Measurements from ENCODE around the gene FAM83F.
"Not testable (repeated sequence)": the region's sequence is repeated elsewhere in the genome, so short reads cannot be mapped to it uniquely, and the experiment has no call there.

Gene FAM83F

DNA sequence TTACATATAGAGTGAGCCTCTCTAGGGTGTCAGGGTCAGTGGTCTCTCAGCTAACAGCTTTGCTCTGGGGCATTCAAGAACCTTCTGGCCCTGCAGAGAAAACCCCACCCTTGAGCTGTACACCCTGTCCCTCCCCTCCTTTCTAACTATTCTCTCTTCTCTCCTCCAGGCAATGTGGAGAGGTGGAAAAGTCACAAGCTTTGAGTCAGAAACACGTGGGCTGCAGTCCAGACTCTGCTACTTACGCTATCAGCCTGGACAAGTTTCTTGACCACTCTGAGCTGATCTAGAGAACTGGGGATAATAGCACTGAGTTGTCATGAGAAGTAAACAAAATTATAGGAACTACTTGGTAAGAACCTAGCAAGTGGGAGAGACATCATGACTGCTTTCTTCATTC is 10.7 kb upstream of the FAM83F start:
- Histone ChIP-seq H3K27me3 (ENCODE audit: control insufficient read depth in 2 of 2, insufficient read depth in 2 of 2, low read length in 2 of 2) (no peaks in the 10 kb centered on the region), H3K4me3 (ENCODE audit: low read length in 2 of 2) (no peak overlapping the region), H3K9ac (ENCODE audit: low read depth in 1 of 2, low read length in 2 of 2) (no peak overlapping the region), H3K36me3 (ENCODE audit: control insufficient read depth in 2 of 2, insufficient read depth in 2 of 2, low read length in 2 of 2) (no peaks in the 10 kb centered on the region), H3K27ac (ENCODE audit: low read depth in 2 of 2, low read length in 2 of 2) (no peak overlapping the region), H3K9me3 (ENCODE audit: control insufficient read depth in 2 of 2, low read length in 2 of 2) (no peaks in the 10 kb centered on the region), H3K4me1 (ENCODE audit: control insufficient read depth in 2 of 2, insufficient read depth in 2 of 2, low read length in 2 of 2) (peaks cover 3 to 11% of the 10 kb centered on the region in 2 donors)

DNA sequence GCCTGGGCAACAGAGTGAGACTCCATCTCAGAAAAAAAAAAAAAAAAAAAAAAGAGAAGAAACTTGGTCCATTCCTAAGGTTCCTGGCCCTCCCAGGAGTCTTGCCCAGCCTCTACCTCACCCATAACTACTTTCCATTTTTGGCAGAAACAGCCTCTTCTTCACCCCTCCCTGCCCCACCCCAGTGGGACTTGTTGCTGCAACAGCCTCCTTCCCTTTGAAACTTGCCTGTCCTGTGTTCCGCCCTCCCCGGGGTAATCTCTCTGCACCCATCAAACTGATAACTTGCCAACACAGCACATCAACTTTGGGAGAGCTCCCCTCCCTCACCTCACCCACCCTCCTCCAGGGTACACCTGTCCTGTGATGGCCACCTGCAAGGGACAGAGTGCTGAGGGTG is 10.0 kb upstream of the FAM83F start:
- no peaks in the 10 kb centered on the region for H3K27me3 ChIP-seq (ENCODE audit: control insufficient read depth in 2 of 2, insufficient read depth in 2 of 2, low read length in 2 of 2)
- no peak overlapping the region for H3K4me3 ChIP-seq (ENCODE audit: low read length in 2 of 2)
- H3K36me3 ChIP-seq (ENCODE audit: control insufficient read depth in 2 of 2, insufficient read depth in 2 of 2, low read length in 2 of 2), result no peaks in the 10 kb centered on the region
- peaks cover 3 to 11% of the 10 kb centered on the region in 2 donors for H3K4me1 ChIP-seq (ENCODE audit: control insufficient read depth in 2 of 2, insufficient read depth in 2 of 2, low read length in 2 of 2)
- no peak overlapping the region for H3K27ac ChIP-seq (ENCODE audit: low read depth in 2 of 2, low read length in 2 of 2)
- no peaks in the 10 kb centered on the region for H3K9me3 ChIP-seq (ENCODE audit: control insufficient read depth in 2 of 2, low read length in 2 of 2)
- no peak overlapping the region for H3K9ac ChIP-seq (ENCODE audit: low read depth in 1 of 2, low read length in 2 of 2)

DNA sequence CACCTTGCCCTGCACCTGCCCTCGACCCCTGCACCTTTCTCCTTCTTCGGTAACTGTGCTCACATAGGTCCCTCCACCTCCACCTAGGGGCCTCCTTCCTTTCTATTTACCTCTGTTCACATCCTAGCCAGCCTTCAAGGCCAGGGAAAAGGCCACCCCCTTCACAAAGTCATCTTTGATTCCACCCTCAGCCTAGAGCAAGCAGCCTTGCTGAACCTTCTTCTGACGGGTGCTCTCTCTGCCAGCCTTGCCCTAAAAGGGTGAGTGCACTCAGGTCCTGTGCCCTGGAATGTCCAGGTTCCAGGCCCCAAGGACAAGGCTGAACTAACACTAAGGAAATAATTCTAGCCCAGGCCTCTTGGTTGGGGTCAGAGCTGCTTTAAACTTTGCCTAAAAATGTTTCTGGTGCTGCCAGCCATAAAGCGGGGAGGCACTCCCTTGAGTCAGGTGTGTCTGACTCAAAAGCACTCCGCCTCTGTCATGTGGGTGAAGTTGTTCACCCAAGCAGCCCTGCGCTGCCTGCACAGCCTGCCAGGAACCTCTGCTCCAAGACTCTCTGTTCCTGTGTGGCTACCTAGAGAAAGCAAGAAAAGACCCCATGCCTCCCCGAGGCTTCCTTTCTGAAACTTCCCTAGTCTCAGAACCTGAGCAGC is 9.2 kb upstream of the FAM83F start:
- peak overlapping the region in 1 of 2 donors; percentile 14 for H3K9ac ChIP-seq (ENCODE audit: low read depth in 1 of 2, low read length in 2 of 2)
- H3K36me3 ChIP-seq (ENCODE audit: control insufficient read depth in 2 of 2, insufficient read depth in 2 of 2, low read length in 2 of 2), result no peaks in the 10 kb centered on the region
- H3K4me3 ChIP-seq (ENCODE audit: low read length in 2 of 2), result no peak overlapping the region
- peaks cover 3 to 11% of the 10 kb centered on the region in 2 donors for H3K4me1 ChIP-seq (ENCODE audit: control insufficient read depth in 2 of 2, insufficient read depth in 2 of 2, low read length in 2 of 2)
- H3K9me3 ChIP-seq (ENCODE audit: control insufficient read depth in 2 of 2, low read length in 2 of 2), result no peaks in the 10 kb centered on the region
- no peaks in the 10 kb centered on the region for H3K27me3 ChIP-seq (ENCODE audit: control insufficient read depth in 2 of 2, insufficient read depth in 2 of 2, low read length in 2 of 2)
- peak overlapping the region in 1 of 2 donors; percentile 1 for H3K27ac ChIP-seq (ENCODE audit: low read depth in 2 of 2, low read length in 2 of 2)

DNA sequence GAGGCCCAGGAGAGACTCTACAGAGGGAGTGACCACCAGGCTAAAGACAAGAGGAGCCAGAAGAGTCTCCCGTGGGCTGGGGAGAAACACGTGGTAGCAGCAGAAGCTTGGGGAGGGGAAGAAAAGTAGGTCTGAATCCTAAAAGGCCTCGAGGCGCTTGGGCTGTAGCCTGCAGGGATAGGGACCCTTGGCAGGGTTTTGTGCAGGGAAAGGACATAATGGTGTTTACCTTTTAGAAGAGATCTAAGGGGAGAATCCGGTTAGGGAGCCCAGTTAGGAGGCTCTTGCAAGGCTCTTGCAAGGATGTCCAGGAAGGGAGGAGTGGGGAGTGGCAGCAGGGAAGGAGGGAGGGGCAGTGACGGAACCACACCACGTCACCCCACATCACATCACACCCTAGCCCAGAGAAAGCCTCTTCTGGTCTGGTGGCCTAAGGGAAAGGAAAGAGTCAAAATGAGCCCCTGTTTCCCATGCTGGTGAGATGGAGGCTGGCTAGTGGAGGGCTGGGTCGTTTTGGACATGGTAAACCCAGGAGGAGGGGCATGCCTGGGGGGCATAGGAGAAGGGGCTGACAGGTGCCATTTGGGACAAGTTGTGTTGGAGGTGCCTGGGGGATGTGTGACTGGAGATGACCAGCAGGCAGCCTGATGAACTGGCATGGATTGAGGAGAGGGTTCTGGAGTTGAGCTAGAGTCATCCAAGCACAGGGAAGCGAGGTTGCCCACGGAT is 6.2 kb upstream of the FAM83F start:
- no peak overlapping the region for H3K9ac ChIP-seq (ENCODE audit: low read depth in 1 of 2, low read length in 2 of 2)

DNA sequence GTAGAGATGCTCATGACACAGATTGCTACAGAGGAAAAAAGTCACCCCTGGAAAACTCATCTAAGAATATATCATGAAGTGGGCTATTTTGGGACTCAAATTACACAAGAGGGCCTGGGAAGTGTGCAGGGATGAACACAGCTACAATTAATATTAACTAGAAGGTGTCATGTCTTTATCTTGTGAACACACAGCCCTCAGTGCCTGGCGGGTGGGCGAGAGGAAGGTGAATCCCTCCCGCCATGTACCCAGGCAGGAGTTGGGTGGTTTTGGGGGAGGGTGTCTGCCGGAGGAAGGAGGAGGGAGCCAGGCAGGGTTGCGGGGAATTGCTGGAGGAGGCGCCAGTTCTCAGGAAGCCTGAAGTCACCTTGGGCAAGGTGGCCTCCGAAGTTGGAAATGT is 5.1 kb upstream of the FAM83F start:
- H3K36me3 ChIP-seq (ENCODE audit: control insufficient read depth in 2 of 2, insufficient read depth in 2 of 2, low read length in 2 of 2), result no peaks in the 10 kb centered on the region
- H3K27me3 ChIP-seq (ENCODE audit: control insufficient read depth in 2 of 2, insufficient read depth in 2 of 2, low read length in 2 of 2), result peaks cover 0 to 13% of the 10 kb centered on the region in 2 donors
- no peak overlapping the region for H3K27ac ChIP-seq (ENCODE audit: low read depth in 2 of 2, low read length in 2 of 2)
- no peak overlapping the region for H3K9ac ChIP-seq (ENCODE audit: low read depth in 1 of 2, low read length in 2 of 2)
- no peaks in the 10 kb centered on the region for H3K9me3 ChIP-seq (ENCODE audit: control insufficient read depth in 2 of 2, low read length in 2 of 2)
- H3K4me3 ChIP-seq (ENCODE audit: low read length in 2 of 2), result no peak overlapping the region
- peaks cover 6 to 11% of the 10 kb centered on the region in 2 donors for H3K4me1 ChIP-seq (ENCODE audit: control insufficient read depth in 2 of 2, insufficient read depth in 2 of 2, low read length in 2 of 2)

More for the DNA sequence above, 6.2 kb upstream of the FAM83F start:
- H3K4me1 ChIP-seq (ENCODE audit: control insufficient read depth in 2 of 2, insufficient read depth in 2 of 2, low read length in 2 of 2), result peaks cover 3 to 11% of the 10 kb centered on the region in 2 donors
- no peaks in the 10 kb centered on the region for H3K9me3 ChIP-seq (ENCODE audit: control insufficient read depth in 2 of 2, low read length in 2 of 2)
- no peak overlapping the region for H3K27ac ChIP-seq (ENCODE audit: low read depth in 2 of 2, low read length in 2 of 2)
- no peak overlapping the region for H3K4me3 ChIP-seq (ENCODE audit: low read length in 2 of 2)
- H3K36me3 ChIP-seq (ENCODE audit: control insufficient read depth in 2 of 2, insufficient read depth in 2 of 2, low read length in 2 of 2), result no peaks in the 10 kb centered on the region
- peaks cover 0 to 10% of the 10 kb centered on the region in 2 donors for H3K27me3 ChIP-seq (ENCODE audit: control insufficient read depth in 2 of 2, insufficient read depth in 2 of 2, low read length in 2 of 2)

DNA sequence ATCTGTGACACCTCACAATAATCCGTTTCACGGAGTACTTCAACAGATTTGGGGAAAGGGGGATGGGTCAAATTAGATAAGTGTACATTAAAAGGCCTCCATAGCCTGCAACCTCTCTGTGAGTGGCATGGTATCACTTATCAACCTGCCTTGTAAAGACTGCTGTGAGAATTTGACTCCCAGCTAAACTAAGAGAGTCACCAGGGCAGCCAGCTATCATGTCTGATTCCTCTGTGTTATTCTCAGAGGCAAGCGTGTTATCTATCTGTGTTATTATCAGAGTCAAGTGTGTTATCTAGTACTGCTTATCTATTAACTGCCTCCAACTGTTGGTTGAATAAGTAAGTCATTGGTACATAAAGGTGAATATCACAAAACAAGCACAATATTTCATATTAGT is 4.1 kb upstream of the FAM83F start:
- no peaks in the 10 kb centered on the region for H3K9me3 ChIP-seq (ENCODE audit: control insufficient read depth in 2 of 2, low read length in 2 of 2)
- no peak overlapping the region for H3K4me3 ChIP-seq (ENCODE audit: low read length in 2 of 2)
- peaks cover 0 to 13% of the 10 kb centered on the region in 2 donors for H3K27me3 ChIP-seq (ENCODE audit: control insufficient read depth in 2 of 2, insufficient read depth in 2 of 2, low read length in 2 of 2)
- H3K27ac ChIP-seq (ENCODE audit: low read depth in 2 of 2, low read length in 2 of 2), result no peak overlapping the region
- H3K9ac ChIP-seq (ENCODE audit: low read depth in 1 of 2, low read length in 2 of 2), result no peak overlapping the region
- peaks cover 5 to 6% of the 10 kb centered on the region in 2 donors for H3K4me1 ChIP-seq (ENCODE audit: control insufficient read depth in 2 of 2, insufficient read depth in 2 of 2, low read length in 2 of 2)
- no peaks in the 10 kb centered on the region for H3K36me3 ChIP-seq (ENCODE audit: control insufficient read depth in 2 of 2, insufficient read depth in 2 of 2, low read length in 2 of 2)

DNA sequence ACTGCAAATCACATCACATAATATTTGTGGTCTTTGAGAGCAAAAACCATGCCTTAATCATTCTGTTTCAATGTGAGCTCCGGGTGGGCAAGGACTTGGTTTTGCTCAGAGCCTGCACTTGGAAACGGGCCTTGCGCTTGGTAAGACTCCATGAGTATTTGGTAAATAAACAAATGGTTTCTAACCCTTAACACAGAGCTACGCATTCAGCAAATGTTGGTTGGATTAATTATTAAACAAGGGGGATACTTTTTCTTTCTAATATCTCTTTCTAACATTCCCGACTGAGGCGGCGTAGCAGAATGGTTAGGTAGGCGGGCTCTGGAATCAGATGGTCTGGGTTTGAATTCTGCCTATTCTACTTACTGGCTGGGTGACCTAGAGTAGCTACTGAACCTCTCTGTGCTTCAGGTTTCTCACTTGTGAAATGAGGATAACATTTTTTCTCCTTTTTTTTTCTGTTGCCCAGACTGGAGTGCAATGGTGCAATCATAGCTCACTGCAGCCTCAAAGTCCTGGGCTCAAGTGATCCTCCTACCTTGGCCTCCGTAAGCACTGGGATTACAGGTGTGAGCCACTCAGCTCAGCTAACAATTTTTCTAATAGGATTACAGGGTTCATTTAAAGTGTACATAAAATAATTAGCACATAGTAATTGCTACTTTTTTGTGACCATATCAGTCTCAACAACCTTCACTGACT is 3.4 kb upstream of the FAM83F start:
- Histone ChIP-seq H3K27ac (ENCODE audit: low read depth in 2 of 2, low read length in 2 of 2) (no peak overlapping the region), H3K4me1 (ENCODE audit: control insufficient read depth in 2 of 2, insufficient read depth in 2 of 2, low read length in 2 of 2) (peaks cover 3 to 7% of the 10 kb centered on the region in 2 donors), H3K9ac (ENCODE audit: low read depth in 1 of 2, low read length in 2 of 2) (no peak overlapping the region), H3K27me3 (ENCODE audit: control insufficient read depth in 2 of 2, insufficient read depth in 2 of 2, low read length in 2 of 2) (peaks cover 0 to 13% of the 10 kb centered on the region in 2 donors), H3K4me3 (ENCODE audit: low read length in 2 of 2) (no peak overlapping the region), H3K9me3 (ENCODE audit: control insufficient read depth in 2 of 2, low read length in 2 of 2) (no peaks in the 10 kb centered on the region), H3K36me3 (ENCODE audit: control insufficient read depth in 2 of 2, insufficient read depth in 2 of 2, low read length in 2 of 2) (no peaks in the 10 kb centered on the region)

DNA sequence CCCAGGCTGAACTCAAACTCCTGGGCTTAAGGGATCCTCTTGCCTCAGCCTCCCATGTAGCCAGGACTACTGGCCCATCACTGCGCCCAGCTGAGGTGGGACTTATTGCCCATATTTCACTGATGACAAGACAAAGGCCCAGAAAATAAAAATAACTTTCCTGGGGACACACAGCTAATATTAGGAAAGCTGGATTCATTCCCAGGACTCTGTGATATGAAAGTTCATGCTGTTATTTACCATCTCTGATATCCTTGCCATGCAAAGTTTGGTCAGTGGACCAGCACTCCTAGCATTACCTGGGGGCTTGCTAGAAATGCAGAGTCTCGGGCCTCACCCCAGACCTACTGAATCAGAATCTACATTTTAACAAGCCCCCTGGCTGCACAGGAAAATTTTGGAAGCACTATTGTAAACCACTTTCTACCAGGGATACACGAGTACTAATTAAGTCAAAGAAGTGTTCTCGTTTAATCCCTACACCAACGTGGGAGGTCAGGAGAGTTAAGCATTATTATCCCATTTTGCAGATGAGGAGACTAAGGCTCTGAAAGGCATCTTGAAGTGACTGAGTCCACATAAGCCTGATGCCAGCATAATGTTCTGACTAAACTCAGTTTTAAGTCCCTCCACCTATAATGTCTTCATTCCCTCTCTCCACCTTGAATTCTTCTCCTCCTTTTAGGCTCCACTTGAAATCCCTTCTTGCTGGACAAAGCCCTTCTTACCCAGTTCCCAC is 2.5 kb upstream of the FAM83F start:
- Histone ChIP-seq H3K9ac (ENCODE audit: low read depth in 1 of 2, low read length in 2 of 2) (no peak overlapping the region), H3K4me3 (ENCODE audit: low read length in 2 of 2) (no peak overlapping the region), H3K27me3 (ENCODE audit: control insufficient read depth in 2 of 2, insufficient read depth in 2 of 2, low read length in 2 of 2) (peaks cover 0 to 13% of the 10 kb centered on the region in 2 donors), H3K36me3 (ENCODE audit: control insufficient read depth in 2 of 2, insufficient read depth in 2 of 2, low read length in 2 of 2) (no peaks in the 10 kb centered on the region), H3K4me1 (ENCODE audit: control insufficient read depth in 2 of 2, insufficient read depth in 2 of 2, low read length in 2 of 2) (peaks cover 5 to 16% of the 10 kb centered on the region in 2 donors), H3K27ac (ENCODE audit: low read depth in 2 of 2, low read length in 2 of 2) (no peak overlapping the region), H3K9me3 (ENCODE audit: control insufficient read depth in 2 of 2, low read length in 2 of 2) (no peaks in the 10 kb centered on the region)

DNA sequence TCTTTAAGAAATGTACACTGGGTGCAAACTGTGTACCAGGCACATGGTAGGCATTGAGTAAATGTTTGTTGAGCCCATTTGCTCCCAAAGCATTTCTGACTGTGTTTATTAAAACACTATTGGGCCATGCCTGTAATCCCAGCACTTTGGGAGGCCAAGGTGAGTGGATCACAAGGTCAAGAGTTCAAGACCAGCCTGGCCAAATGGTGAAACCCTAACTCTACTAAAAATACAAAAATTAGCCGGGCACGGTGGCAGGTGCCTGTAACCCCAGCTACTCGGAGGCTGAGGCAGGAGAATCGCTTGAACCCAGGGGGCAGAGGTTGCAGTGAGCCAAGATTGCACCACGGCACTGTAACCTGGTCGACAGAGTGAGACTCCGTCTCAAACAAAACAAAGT is 1.9 kb upstream of the FAM83F start:
- not testable (repeated sequence) for H3K27ac ChIP-seq (ENCODE audit: low read depth in 2 of 2, low read length in 2 of 2); H3K9me3 ChIP-seq (ENCODE audit: control insufficient read depth in 2 of 2, low read length in 2 of 2); H3K9ac ChIP-seq (ENCODE audit: low read depth in 1 of 2, low read length in 2 of 2); H3K36me3 ChIP-seq (ENCODE audit: control insufficient read depth in 2 of 2, insufficient read depth in 2 of 2, low read length in 2 of 2); H3K4me3 ChIP-seq (ENCODE audit: low read length in 2 of 2)
- Histone ChIP-seq H3K4me1 (ENCODE audit: control insufficient read depth in 2 of 2, insufficient read depth in 2 of 2, low read length in 2 of 2) (peaks cover 12 to 22% of the 10 kb centered on the region in 2 donors), H3K27me3 (ENCODE audit: control insufficient read depth in 2 of 2, insufficient read depth in 2 of 2, low read length in 2 of 2) (peaks cover 0 to 13% of the 10 kb centered on the region in 2 donors)
